ENCODE data around the gene CORO2A.

CORO2A gene

DNA sequence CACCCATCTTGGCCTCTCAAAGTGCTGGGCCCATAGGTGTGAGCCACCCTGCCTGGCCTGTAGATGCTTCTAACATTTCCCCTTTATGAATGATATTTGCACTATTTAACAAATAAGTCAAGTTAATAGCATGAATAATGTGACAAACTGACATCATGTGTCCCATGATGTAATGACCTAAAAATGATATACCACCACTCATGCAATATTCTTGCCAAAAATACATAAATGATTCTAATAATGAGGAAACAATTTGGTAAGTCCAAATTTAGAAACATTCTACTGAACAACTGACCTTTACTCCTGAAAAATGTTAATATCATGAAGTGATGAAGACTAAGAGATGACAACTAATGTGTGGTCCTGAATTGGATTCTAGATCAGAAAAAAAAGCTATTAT lies 39.9 kb downstream of the CORO2A start:
- TF ChIP-seq, protein P1, sequence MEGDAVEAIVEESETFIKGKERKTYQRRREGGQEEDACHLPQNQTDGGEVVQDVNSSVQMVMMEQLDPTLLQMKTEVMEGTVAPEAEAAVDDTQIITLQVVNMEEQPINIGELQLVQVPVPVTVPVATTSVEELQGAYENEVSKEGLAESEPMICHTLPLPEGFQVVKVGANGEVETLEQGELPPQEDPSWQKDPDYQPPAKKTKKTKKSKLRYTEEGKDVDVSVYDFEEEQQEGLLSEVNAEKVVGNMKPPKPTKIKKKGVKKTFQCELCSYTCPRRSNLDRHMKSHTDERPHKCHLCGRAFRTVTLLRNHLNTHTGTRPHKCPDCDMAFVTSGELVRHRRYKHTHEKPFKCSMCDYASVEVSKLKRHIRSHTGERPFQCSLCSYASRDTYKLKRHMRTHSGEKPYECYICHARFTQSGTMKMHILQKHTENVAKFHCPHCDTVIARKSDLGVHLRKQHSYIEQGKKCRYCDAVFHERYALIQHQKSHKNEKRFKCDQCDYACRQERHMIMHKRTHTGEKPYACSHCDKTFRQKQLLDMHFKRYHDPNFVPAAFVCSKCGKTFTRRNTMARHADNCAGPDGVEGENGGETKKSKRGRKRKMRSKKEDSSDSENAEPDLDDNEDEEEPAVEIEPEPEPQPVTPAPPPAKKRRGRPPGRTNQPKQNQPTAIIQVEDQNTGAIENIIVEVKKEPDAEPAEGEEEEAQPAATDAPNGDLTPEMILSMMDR (IDR thresholded peaks at IDR 0.05; ENCODE audit: low read depth, low read length, missing control alignments) = no peak
- no peak for DNase-seq (ENCODE audit: low read depth)
- H3K4me3 ChIP-seq (ENCODE audit: low read depth, low read length) = no peak overlapping the region

DNA sequence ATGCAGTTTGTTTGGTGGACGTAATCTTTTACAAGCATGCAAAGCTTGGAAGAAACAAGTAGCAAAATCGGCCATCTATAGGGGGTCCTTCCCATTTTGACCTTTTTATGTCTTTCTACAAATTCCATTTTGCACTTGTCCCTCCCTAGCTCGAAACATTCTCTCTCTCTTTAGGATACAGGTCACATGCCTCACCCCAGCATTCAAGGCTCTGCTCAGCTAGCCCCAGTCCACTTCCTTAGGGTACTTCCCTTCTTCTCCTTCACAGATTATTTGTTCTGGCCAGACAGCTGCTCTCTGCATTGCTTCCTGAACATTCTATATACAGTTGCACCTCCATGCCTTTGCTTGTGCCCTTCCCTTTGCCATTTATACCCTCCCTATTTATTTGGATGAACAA lies 41.7 kb downstream of the CORO2A start:
- no peak overlapping the region for H3K4me3 ChIP-seq (ENCODE audit: low read depth, low read length)

DNA sequence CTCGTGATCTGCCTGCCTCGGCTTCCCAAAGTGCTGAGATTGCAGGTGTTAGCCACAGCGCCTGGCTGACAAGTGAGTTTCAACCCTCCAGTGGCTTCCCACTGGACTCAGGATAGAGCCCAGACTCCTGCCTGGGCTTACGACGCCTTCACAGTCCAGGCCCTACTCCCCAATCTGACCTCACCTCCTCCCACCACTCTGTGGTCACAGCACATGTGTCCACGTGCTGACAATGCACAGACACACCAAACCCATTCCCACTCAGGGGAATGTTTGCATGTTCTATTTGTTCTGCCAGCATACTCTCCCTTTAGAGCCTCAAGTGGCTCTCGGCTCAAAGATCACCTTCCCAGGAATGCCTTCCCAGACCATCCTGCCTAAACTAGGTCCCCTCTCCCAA lies 42.3 kb downstream of the CORO2A start:
- no peak overlapping the region for H3K4me3 ChIP-seq (ENCODE audit: low read depth, low read length)
- DNase-seq (ENCODE audit: low read depth) = no peak
- TF ChIP-seq, protein P1 (IDR thresholded peaks at IDR 0.05; ENCODE audit: low read depth, low read length, missing control alignments) = no peak

More for the DNA sequence above, 41.7 kb downstream of the CORO2A start:
- TF ChIP-seq, protein P1 (IDR thresholded peaks at IDR 0.05; ENCODE audit: low read depth, low read length, missing control alignments) = no peak
- DNase-seq (ENCODE audit: low read depth) = no peak

DNA sequence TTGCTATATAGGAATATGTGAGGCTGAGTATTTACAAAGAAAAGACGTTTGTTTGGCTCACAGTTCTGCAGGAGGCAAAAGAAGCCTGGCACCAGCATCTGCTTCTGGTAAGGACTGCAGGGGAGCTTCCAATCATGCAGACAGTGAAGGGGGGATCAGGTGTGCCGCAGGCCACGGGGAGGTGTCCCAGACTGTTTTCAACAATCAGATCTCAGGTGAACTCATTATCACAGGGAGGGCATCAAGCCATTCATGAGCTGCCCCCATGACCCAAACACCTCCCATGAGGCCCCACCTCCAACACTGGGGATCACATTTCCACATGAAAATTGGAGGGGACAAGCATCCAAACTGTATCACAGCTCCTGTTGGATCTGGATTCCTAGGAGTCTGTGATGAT lies 43.0 kb downstream of the CORO2A start:
- TF ChIP-seq, protein P1 (IDR thresholded peaks at IDR 0.05; ENCODE audit: low read depth, low read length, missing control alignments) = no peak
- no peak overlapping the region for H3K4me3 ChIP-seq (ENCODE audit: low read depth, low read length)
- DNase-seq (ENCODE audit: low read depth) = no peak

DNA sequence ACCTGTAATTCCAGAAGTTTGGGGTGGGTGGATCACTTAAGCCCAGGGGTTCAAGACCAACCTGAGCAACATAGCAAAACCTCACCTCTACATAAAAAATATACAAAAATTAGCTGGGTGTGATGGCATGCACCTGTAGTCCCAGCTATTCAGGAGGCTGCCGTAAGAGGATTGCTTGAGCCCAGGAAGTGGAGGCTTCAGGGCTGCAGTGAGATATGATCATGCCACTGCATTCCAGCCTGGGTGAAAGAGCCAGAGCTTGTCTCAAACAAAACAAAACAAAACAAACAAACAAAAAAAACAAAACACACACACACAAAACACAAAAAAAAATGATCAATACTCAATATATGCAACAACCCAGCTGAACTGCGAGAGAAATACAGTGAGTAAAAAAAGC lies 44.0 kb downstream of the CORO2A start:
- TF ChIP-seq, protein P1 (IDR thresholded peaks at IDR 0.05; ENCODE audit: low read depth, low read length, missing control alignments) = no peak
- no peak for DNase-seq (ENCODE audit: low read depth)

DNA sequence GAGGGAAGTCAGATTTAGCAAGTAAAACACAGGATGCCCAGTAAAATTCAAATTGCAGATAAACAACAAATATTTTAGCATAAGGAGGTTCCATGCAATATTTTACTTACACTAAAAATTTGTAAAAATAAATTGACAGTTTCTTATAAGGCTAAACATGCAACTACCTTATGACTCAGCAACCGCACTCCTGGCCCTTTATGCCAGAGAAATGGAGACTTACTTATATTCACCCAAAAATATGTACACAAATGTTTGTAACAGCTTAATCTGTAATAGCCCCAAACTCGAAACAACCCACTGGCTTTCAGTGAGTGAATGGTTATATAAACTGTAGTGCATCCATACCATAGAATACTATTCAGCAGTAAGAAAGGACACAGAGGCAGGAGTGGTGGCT lies 44.9 kb downstream of the CORO2A start:
- TF ChIP-seq, protein P1 (IDR thresholded peaks at IDR 0.05; ENCODE audit: low read depth, low read length, missing control alignments) = no peak
- DNase-seq (ENCODE audit: low read depth) = no peak
- no peak overlapping the region for H3K4me3 ChIP-seq (ENCODE audit: low read depth, low read length)

More for the DNA sequence above, 44.0 kb downstream of the CORO2A start:
- H3K4me3 ChIP-seq (ENCODE audit: low read depth, low read length) = no peak overlapping the region

DNA sequence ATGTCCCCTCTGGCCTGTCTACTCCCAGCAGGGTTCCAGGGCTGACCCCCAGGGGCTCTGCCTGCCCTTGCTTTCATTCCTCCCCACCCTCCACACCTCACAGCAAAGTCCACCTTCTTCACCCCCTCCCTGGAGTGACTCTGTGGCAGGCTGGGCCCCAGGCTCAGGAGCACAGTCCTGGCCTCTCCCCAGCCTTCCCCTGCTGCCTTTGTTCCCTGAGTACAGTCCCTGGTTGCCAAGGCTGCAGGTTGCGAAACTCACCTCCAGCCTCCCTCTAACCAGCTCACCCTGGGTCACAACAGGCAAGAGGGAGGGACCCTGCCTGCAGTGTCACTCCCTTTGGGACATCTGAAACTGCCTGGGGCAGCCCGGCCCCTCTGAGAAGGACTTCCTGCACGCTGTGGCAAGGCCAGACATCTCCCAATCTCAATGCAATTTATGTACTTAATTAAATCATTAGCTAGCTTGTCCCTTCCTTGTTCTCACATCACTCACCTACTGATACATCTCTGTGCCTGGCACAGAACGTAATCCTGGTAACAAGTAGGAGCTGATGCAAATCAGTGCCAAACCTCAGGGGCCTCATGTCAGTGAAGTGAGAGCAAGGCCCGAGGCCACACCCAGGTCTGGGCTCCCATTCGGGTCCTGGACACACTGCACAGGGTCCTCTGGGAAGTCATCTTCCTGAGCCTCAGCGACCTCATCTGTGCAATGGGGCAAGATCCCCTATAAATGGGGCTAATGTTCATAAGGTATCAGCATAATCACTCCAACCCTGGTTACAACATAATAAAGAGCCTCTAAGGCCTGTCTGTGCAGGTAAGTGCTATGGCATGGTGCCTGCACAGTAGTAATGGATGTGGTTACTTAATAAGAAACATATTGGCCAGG lies 46.1 kb downstream of the CORO2A start:
- TF ChIP-seq, protein P1 (IDR thresholded peaks at IDR 0.05; ENCODE audit: low read depth, low read length, missing control alignments) = no peak
- H3K4me3 ChIP-seq (ENCODE audit: low read depth, low read length) = no peak overlapping the region
- DNase-seq (ENCODE audit: low read depth) = no peak

All from GM12864 (cell line).